PC-3 (cell line): Measurements from ENCODE around the gene SNRNP25. TPM values are rescaled to one million over a fixed set of nuclear protein-coding genes. Genes with fewer than 3 reads are reported as not detected.

ENCODE experiments used
- ATAC-seq: fragments of 200-7000 bp; cut with Tn5 transposase; 2 replicates; pipeline ENCODE4 v1.9.1; 2020; ENCODE audit warnings: mild to moderate bottlenecking, moderate library complexity
- BruUV-seq: library from RNA; stranded (reverse); fragments of 400-500 nt; replicated peaks from 2 replicates; lab custom pipeline; 2021; lab: Mats Ljungman, UMichigan
- CTCF ChIA-PET: fragments of 300-600 bp; sonication (Branson Sonifier 250); formaldehyde crosslinking; loops from one replicate; lab custom pipeline; 2022; ENCODE audit warnings: antibody characterized with exemption; lab: Charles Lee
- POLR2A ChIA-PET: fragments of 300-600 bp; sonication (Branson Sonifier 250); formaldehyde crosslinking; loops from one replicate; lab custom pipeline; 2022; ENCODE audit warnings: antibody characterized with exemption; ENCODE audit not compliant: unreplicated experiment; lab: Charles Lee
- DNase-seq: peaks from one replicate; pipeline ENCODE4 v3.0.0-alpha.2; 2015
- H2AFZ ChIP-seq: fragments of 300-600 bp; sonication (generic); 2 replicates; pipeline ENCODE4 v1.6.0; 2016; ENCODE audit warnings: antibody characterized with exemption, low read length
- H3F3A ChIP-seq: fragments of 300-600 bp; sonication (generic); one replicate; pipeline ENCODE4 v1.6.0; 2017; ENCODE audit warnings: antibody characterized with exemption, low read length, control low read depth, mild to moderate bottlenecking; ENCODE audit not compliant: unreplicated experiment
- H3K27ac ChIP-seq: fragments of 300-600 bp; sonication (generic); 2 replicates; pipeline ENCODE4 v1.5.1; 2016; ENCODE audit warnings: mild to moderate bottlenecking, low read length
- H3K27me3 ChIP-seq: fragments of 300-600 bp; sonication (generic); 2 replicates; pipeline ENCODE4 v1.6.1; 2016; ENCODE audit warnings: low read length, mixed read lengths
- H3K36me3 ChIP-seq: fragments of 300-600 bp; sonication (generic); 2 replicates; pipeline ENCODE4 v1.6.1; 2016; ENCODE audit warnings: low read depth, mixed run types, low read length, mixed read lengths
- H3K4me1 ChIP-seq: fragments of 300-600 bp; sonication (generic); 2 replicates; pipeline ENCODE4 v1.5.1; 2016; ENCODE audit warnings: low read length; ENCODE audit not compliant: insufficient read depth
- H3K4me2 ChIP-seq: fragments of 300-600 bp; sonication (generic); 2 replicates; pipeline ENCODE4 v1.6.0; 2016; ENCODE audit warnings: low read length
- H3K4me3 ChIP-seq: fragments of 300-600 bp; sonication (generic); 2 replicates; pipeline ENCODE4 v1.5.1; 2016; ENCODE audit warnings: mild to moderate bottlenecking, low read length, mixed read lengths
- H3K79me2 ChIP-seq: fragments of 300-600 bp; sonication (generic); 2 replicates; pipeline ENCODE4 v1.6.1; 2017; ENCODE audit warnings: low read length, mixed read lengths
- H3K9ac ChIP-seq: fragments of 300-600 bp; sonication (generic); 2 replicates; pipeline ENCODE4 v1.6.0; 2016; ENCODE audit warnings: mild to moderate bottlenecking, low read length
- H3K9me2 ChIP-seq: fragments of 300-600 bp; sonication (generic); replicated peaks from 2 replicates; pipeline ENCODE4 v1.6.1; 2016; ENCODE audit warnings: mixed run types, low read length, mixed read lengths
- H3K9me3 ChIP-seq: fragments of 300-600 bp; sonication (generic); 2 replicates; pipeline ENCODE4 v1.6.1; 2016; ENCODE audit warnings: low read length, mixed read lengths
- H4K20me1 ChIP-seq: fragments of 300-600 bp; sonication (generic); 2 replicates; pipeline ENCODE4 v1.6.1; 2016; ENCODE audit warnings: low read length, mixed read lengths
- CTCF ChIP-seq: fragments of 300-600 bp; sonication (generic); conservative IDR thresholded peaks from 2 replicates; pipeline ENCODE4 v1.5.1; 2017; ENCODE audit warnings: antibody characterized with exemption, low read depth, mild to moderate bottlenecking, low read length
- EZH2 ChIP-seq: fragments of 300-600 bp; sonication (generic); IDR thresholded peaks from one replicate; pipeline ENCODE4 v1.6.1; 2017; ENCODE audit warnings: antibody characterized with exemption, mild to moderate bottlenecking, low read length; ENCODE audit not compliant: unreplicated experiment
- EZH2phosphoT487 ChIP-seq: fragments of 300-600 bp; sonication (generic); IDR thresholded peaks from 2 replicates; pipeline ENCODE4 v1.6.1; 2018; ENCODE audit warnings: mild to moderate bottlenecking, antibody characterized with exemption, low read length, borderline replicate concordance
- intact Hi-C: fragments of 100-400 bp; cut with micrococcal nuclease; formaldehyde crosslinking; loops from 2 replicates; pipeline ENCODE4 v1.9.0; 2023
- total RNA-seq: library from RNA; depleted of rRNA; stranded (reverse); fragments of >200 nt; gene quantifications from 2 replicates; pipeline ENCODE4 v1.2.3, GENCODE V29; 2014

Gene SNRNP25
- total RNA-seq, 1 experiment from 2014 or later = 45.8 TPM

- DNase-seq (peak; percentile 93), ATAC-seq (peak; percentile 65)
- no peaks in the 10 kb centered on the region for H3K27me3 ChIP-seq
- peaks cover 22% of the 10 kb centered on the region for H3K79me2 ChIP-seq
- ChIA-PET POLR2A (no interaction called here), CTCF (no interaction called here)
- H4K20me1 ChIP-seq = no peaks in the 10 kb centered on the region
- H3K27ac ChIP-seq = peak overlapping the region; percentile 62
- BruUV-seq = TSS peak; percentile 98
- H3K4me3 ChIP-seq = peak overlapping the region; percentile 73
- H3F3A ChIP-seq = no peaks in the 10 kb centered on the region
- no peaks in the 10 kb centered on the region for H3K36me3 ChIP-seq
- H3K4me2 ChIP-seq = peak overlapping the region; percentile 97
- H3K9me2 ChIP-seq = no peaks in the 10 kb centered on the region
- peak overlapping the region; percentile 55 for H2AFZ ChIP-seq
- peaks cover 32% of the 10 kb centered on the region for H3K4me1 ChIP-seq
- no peaks in the 10 kb centered on the region for H3K9me3 ChIP-seq
- H3K9ac ChIP-seq = peak overlapping the region; percentile 65
- TF ChIP-seq EZH2 = no peak
- intact Hi-C loops = no loop called here
These were observed 18.1 kb downstream of the SNRNP25 start for GRCh38 chr16:71540-72401.

GRCh38 chr16:72561-73548, 19.2 kb downstream of the SNRNP25 start, which contains the start of gene RHBDF1:
Gene RHBDF1, minus strand, starts transcription at chr16:72631. Its CDS starts 7,616 bp downstream, at chr16:65015.
- no peaks in the 10 kb centered on the region for H3K9me3 ChIP-seq
- no peaks in the 10 kb centered on the region for H3K36me3 ChIP-seq
- no peaks in the 10 kb centered on the region for H3K9me2 ChIP-seq
- ATAC-seq (peak; percentile 39), DNase-seq (peak; percentile 63)
- POLR2A ChIA-PET = no interaction called here
- H4K20me1 ChIP-seq = no peaks in the 10 kb centered on the region
- H3K4me1 ChIP-seq = peaks cover 43% of the 10 kb centered on the region
- peak within 1 kb of the TSS; percentile 25 for H3K27ac ChIP-seq
- H3K9ac ChIP-seq = peak within 1 kb of the TSS; percentile 65
- CTCF ChIA-PET = no interaction called here
- intact Hi-C loops = no loop called here
- TF ChIP-seq EZH2phosphoT487 (no peak), EZH2 (no peak), CTCF (no peak)
- peaks cover 22% of the 10 kb centered on the region for H3K79me2 ChIP-seq
- H3K27me3 ChIP-seq = no peaks in the 10 kb centered on the region
- peak within 1 kb of the TSS; percentile 97 for H3K4me2 ChIP-seq
- no TSS peak for BruUV-seq
- H2AFZ ChIP-seq = peak within 1 kb of the TSS; percentile 55
- no peaks in the 10 kb centered on the region for H3F3A ChIP-seq
- H3K4me3 ChIP-seq = peak within 1 kb of the TSS; percentile 73

- H3K36me3 ChIP-seq = no peaks in the 10 kb centered on the region
- H3K27me3 ChIP-seq = no peaks in the 10 kb centered on the region
- no peaks in the 10 kb centered on the region for H3K9me3 ChIP-seq
- H3K4me3 ChIP-seq = no peak overlapping the region
- ChIA-PET CTCF (interaction anchor here (0.6 kb wide), 1 partner anchor 50 kb away, joined by 5 read pairs; no protein-coding TSS in a partner anchor), POLR2A (no interaction called here)
- no peak overlapping the region for H3K4me2 ChIP-seq
- intact Hi-C loops = no loop called here
- BruUV-seq = no TSS peak
- H3K27ac ChIP-seq = no peak overlapping the region
- H3K79me2 ChIP-seq = peaks cover 31% of the 10 kb centered on the region
- no peak overlapping the region for H3K9ac ChIP-seq
- no peaks in the 10 kb centered on the region for H4K20me1 ChIP-seq
- ATAC-seq (no peak), DNase-seq (no peak)
- no peaks in the 10 kb centered on the region for H3K9me2 ChIP-seq
- H3F3A ChIP-seq = no peaks in the 10 kb centered on the region
- no peak overlapping the region for H2AFZ ChIP-seq
- peaks cover 47% of the 10 kb centered on the region for H3K4me1 ChIP-seq
- TF ChIP-seq EZH2phosphoT487 (no peak), CTCF (no peak), EZH2 (no peak)
These were observed 20.6 kb downstream of the SNRNP25 start for GRCh38 chr16:74051-74746.
